ENCODE results near the gene DLGAP1.

DNA sequence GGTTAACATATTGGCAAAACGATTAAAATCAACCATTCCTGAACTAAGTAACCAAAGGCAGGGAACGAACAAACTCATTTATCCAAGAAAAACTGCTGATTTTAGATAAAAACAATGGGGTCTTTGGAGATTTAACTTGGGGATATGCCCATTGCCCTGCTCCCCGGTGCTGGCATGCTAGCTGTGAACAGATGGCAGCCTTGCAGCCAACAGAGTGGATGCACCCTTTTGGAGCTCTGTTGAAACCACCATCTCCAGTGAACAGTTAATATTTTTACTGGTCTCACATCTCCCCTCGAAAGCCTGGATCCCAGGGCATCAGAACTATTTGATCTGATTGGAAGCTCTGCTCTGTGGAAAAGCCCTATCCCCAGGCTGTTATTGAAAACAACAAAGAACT is 702.0 kb downstream of the DLGAP1 start:
- TF ChIP-seq, protein P1, sequence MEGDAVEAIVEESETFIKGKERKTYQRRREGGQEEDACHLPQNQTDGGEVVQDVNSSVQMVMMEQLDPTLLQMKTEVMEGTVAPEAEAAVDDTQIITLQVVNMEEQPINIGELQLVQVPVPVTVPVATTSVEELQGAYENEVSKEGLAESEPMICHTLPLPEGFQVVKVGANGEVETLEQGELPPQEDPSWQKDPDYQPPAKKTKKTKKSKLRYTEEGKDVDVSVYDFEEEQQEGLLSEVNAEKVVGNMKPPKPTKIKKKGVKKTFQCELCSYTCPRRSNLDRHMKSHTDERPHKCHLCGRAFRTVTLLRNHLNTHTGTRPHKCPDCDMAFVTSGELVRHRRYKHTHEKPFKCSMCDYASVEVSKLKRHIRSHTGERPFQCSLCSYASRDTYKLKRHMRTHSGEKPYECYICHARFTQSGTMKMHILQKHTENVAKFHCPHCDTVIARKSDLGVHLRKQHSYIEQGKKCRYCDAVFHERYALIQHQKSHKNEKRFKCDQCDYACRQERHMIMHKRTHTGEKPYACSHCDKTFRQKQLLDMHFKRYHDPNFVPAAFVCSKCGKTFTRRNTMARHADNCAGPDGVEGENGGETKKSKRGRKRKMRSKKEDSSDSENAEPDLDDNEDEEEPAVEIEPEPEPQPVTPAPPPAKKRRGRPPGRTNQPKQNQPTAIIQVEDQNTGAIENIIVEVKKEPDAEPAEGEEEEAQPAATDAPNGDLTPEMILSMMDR (IDR thresholded peaks at IDR 0.05): no peak
- TF ChIP-seq POLR2A (IDR thresholded peaks at IDR 0.05): no peak

Data from testis (tissue), 2 donors.